GM19467 (cell line): ENCODE measurements around the gene ADAM12.

Experiments
- ATAC-seq: cut with Tn5 transposase; IDR thresholded peaks from one replicate; pipeline ENCODE4 v1.9.1; 2021; ENCODE audit warnings: mild to moderate bottlenecking, moderate library complexity; ENCODE audit not compliant: unreplicated experiment

The ADAM12 gene

DNA sequence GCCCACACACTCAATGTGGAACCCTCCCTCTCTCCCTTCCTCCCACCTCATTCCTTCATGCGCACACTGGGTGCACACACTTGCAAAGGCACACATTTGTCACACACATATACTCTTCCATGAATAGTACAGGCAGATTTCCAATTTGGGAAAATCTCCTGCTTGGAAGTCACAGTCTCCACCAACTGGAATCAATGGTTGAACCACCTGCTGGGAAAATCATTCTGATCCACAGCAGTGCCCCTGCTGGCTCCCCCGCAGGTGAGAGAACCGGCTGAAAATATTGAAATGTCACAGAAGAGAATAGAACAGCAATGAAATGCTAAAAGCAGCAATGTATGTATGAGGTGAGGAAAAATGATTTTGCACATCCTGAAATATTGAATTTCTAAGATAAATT lies 232.7 kb downstream of the ADAM12 start:
- no peak for ATAC-seq

DNA sequence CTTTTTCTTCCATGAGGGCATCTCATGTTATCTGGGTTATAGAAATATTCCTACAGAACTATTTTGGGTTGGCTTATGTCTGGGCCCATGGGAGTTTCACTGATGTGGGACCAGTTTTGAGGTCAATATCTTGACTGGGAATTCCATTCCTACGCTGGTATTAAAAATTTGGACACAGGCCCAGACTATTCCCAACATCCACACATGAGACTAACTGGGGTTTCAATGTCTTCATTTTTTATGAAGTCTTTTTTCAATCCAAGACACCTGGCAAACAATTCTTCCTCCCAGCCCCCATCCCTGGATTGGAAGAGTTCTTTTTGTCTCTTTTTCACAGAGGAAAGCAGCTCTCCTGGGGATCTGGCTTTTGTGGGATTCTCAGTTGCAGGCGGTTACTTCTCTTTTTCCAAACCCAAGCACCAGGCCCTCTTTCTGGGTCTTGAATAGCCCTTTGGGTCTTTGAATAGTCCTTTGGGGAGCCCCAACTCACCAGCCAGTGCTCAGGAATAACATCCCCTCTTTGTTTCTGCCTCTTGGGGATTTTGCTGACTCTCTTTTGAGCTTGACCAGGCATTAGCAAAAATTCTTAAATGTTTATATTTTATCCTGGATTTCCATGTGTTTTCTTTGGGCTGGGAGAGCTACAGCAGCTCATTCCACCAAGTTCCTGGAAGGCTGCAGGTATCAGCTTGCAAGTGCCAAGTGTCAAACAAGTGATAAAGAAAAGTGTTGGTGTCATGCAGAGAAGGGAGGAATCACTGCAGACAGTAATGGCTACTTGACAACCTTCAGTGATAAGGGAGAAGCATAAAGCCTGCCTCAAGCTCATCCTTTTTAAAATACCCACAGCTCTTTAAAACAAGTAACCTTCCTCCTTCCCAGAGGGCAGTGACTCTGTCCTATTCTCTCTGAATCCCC lies 234.3 kb downstream of the ADAM12 start:
- no peak for ATAC-seq

DNA sequence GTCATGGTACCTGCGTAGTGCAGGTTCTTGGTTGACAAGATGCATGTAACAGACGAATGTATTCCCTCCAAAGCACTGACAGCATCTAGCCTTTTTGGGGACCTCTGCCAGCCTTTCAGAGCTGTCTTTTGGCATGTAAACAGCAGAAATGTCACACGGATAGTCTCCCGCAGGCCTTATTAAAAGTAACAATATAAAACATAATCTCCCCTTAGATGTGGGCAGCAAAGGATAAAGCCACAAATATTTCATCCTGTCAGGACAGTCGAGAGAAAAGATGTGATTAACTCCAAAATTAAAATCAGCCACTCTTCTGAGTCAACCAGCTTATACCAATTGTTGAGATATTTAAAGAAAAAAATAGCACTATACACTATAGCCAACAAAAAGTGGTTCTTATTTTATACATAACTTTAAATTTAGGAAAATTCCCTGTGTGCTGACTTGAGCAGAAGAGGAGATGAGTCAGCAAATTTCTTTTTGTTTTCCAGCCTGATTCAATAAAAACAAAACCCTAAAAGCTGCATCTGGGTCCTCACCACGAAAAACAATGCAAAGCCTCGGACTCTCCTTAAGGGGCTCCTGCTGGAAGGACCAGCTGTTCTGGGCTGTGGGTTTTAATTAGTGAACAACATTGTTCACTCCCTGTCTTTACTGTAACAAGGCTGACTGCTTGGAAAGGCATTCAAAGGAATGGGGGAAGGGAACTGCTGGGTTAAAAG lies 240.2 kb downstream of the ADAM12 start:
- no peak for ATAC-seq

DNA sequence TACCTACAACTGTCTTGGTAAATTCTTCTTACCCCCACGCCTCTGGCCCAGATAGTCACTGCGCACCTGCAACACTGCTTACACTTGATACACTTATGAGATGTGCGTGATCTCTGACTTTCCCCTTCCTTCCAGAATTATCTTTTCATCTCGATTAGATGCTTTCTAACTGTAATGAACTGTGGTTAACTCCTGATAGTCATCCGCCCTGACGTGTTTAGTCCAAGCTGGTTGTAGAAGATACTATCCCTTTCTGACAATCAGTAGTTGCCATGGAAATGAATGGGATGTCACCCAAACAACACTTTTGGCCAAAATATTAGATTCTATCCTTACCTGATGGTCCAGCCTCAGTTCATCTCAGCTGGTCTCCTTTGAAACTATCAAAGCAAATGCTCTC lies 241.5 kb downstream of the ADAM12 start:
- ATAC-seq, result no peak

DNA sequence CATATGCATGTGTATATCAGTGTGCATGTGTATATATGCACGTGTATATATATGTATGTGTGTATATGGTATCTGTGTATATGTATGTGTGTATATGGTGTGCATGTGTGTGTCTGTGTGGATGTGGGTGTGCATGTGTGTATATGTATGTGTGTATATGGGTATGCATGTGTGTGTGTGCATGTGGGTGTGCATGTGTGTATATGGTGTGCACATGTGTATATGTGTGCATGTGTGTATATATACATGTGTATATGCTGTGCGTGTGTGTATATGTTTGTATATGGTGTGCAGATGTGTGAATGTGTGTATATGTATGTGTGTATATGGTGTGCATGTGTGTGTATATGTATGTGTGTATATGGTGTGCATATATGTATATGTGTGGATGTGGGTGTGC lies 245.2 kb downstream of the ADAM12 start:
- no peak for ATAC-seq

DNA sequence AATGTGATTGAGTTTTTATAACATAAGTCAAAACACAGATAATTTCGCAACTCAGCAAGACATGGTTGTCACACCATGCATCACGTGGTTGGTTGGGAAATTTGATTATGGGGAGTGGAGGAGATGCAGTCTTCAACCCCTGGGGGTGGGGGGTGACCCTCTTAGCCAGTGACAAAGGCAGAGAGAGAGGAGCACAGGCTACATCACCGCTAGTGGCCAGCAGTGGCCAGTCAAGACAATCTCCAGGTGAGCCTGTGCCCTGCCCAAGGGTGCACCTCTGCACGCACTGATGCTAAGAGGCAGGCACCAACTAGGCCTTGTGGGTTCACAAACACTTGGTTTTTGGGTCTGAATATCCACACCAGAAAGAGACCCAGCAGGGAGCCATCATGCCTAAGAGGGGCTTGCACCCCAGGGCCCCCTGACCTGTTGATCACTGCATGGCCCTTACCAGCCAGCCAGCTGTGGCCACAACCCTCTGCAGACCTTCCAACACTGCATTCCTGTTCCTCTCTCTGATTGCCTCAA lies 247.5 kb downstream of the ADAM12 start:
- no peak for ATAC-seq

DNA sequence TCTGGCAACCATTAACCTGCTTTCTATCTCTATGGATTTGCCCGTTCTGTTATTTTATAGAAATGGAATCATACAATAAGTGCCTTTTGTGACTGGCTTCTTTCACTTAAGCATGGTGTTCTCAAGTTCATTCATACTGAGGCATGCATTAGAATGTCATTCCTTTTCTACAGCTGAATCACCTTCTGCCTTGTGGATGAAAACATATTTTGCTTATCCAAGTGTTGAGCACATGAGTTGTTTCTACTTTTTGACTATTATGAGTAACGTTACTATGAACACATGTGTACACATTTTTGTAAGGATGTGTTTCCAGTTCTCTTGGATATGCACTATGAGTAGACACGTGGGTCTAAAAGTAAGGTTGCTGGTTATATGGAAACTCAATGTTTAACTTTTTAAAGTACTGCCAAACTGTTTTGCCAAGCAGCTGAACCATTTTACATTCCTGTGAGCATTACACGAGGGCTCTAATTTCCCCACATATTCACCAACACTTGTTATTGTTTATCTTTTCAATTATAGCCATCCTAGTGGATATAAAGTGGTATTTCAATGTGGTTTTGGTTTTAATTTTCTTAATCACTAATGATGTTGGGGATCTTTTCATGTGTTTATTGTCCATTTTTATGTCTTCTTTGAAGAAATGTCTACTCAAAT lies 250.6 kb downstream of the ADAM12 start:
- no peak for ATAC-seq

DNA sequence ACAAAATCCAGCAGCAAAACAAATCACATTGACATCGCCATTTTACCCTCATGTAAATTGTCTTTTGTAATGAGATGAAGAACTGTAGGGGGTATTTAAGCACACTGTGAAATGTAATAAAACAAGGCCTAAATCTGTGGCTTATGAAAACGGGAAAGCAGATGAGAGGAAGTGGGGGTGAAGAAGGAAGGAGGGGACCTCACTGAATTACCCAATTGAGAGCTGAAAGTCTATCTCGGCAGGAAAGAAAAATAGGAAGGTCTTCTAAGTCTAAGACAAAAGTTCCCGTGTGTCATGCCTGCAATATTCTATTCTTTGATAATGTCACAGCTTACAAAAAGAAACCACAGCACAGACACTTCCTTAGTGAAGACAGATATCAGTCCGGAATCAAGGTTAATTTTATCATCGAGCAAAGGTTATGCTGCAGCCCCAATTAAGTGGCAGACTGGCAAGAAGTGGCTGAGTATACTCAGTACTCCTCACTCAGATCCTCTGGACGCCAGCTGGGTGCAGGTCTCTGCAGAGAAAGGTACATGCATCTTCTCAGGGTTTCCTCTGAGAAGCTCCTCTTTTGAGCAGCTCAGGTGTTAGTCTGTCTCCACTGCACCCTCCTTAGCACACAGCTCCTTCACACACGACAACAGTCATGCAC lies 252.2 kb downstream of the ADAM12 start:
- no peak for ATAC-seq

DNA sequence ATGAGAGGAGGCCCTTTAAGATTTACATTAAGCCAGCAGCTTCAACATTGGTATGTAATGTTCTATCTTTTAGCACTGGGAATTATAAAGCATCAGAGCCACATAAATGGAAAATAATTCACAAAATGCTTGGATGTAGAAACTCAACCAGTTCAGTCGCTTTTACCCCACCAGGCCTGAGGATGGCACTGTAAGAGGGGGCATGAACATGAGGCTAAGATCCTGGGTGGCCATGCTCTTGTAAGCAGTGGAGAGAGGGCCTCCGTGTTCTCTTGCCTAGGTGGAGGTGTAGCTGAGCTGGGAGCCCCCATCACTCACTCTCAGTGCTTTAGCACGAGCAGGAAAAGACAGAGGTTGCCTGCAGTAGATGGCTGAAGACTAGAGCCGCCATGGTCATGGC lies 253.1 kb downstream of the ADAM12 start:
- ATAC-seq, result no peak

DNA sequence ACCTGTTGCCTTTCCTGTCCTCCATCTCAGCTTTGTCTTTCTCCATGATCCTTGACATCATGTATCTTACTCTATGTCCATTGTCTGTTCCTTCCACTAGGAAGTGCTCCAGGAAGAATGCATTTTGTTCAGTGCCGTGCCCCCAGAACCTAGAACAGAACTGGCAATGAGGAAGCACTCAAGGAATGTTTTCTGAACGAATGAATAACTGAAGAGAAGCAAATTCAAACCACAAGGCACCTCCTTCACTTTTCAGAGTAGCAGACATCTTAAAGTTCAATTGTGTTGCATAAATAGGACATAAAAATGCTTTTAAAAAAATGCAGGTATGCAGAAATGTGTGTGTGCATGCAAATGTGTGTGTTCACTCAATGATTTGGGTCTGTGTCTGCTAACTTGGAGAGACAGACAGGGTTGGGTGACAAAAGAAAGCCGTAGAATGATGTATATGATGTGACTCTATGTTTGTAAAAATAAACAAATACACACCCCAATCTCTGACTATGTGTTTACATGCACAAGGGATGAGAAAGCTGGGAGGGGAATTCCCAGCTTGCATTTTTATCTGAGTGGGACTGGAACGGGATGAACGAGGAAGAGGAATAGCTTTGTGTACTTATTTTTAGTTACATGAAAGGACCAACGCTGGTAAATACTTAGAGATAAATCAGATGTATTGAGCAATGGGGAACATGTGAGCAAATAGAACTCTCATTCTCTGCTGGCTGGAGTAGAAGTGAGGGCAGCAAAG lies 254.2 kb downstream of the ADAM12 start:
- no peak for ATAC-seq

DNA sequence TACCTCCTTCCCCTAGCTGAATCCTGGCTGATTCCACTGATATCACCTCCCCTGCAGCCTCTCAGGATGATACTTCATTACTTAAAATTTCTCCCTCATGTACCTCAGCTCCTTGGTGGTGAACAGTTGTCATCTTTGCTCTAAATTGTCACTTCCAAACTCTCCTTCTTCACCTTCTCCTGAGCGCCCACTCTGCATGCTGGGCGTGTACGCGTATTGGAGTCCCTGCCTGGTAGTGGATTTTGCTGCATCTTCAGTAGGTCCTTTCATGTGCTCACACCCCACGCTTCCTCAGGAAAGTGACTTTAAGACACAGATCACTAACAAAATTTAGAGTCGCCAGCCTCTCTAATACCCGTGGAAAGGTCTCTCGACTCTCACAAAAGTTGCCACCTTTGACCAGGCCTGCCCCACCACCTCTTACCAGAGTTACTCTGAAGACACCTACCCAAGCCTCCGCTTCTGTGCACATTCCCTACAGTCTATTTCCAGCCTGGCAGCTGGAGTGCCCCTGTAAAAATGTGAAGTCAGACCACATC lies 255.1 kb downstream of the ADAM12 start:
- no peak for ATAC-seq

DNA sequence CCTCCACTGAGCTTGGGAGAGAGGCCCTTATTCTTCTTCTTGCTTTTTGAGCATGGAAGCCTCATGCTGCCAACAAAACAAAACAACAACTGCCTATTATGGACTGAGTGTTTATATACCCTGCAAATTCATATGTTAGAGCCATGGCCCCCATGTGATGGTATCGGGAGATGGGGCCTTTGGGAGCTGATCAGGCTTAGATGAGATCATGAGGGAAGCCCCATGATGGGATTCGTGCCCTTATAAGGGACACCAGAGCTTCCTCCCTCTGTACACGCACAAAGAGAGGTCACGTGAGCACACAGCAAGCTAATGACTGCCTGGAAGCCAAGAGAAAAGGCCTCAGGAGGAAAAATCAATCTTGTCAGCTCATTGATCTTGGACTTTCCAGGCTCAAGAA lies 256.9 kb downstream of the ADAM12 start:
- ATAC-seq, result no peak

DNA sequence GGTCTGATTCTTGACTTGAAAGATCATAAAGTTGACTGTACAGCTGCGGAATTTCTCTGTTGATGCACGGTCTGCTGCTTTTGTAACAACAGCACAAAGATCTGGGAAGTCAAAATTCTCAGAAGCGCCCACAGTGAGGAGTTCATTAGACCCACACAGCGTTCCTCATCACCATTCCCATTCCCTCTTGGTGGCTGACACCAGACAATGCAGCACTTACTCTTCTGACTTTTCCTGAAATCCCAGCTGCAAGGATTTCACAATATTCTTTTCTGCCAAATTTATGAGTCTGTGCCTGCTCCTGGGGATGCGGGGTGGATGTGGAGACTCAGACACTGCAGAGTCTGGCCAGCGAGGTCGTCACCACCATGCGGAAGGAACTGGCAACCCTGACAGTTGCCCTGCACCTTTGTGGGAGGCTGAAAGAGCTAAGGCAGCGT lies 258.0 kb downstream of the ADAM12 start:
- ATAC-seq, result no peak

DNA sequence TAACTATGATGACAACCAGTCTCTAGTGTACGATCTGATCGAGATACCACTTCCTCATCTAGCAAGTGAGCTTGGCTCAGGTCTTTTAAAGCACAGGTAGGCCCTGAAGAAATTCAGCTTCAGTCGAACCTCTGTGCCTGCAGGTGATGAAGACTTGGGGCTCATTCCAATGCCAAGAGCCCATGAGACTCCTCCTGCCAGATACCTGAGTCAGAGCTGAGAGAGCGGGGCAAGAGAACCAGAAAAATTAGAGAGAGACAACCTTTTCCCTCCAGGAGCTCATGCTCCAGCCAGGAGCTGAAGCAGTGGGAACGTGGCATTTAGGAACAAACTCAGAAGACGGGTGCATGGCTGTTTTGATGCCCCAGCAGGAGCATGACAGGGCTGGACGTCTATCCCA lies 259.3 kb downstream of the ADAM12 start:
- ATAC-seq, result no peak

DNA sequence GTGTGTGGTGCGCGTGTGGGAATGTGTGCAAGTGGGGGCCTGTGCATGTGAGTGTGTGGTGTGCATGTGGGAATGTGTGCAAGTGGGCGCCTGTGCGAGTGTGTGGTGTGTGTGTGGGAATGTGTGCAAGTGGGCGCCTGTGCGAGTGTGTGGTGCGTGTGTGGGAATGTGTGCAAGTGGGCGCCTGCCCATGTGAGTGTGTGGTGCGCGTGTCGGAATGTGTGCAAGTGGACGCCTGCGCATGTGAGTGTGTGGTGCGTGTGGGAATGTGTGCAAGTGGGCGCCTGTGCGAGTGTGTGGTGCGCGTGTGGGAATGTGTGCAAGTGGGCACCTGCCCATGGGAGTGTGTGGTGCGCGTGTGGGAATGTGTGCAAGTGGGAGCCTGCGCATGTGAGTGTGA lies 259.7 kb downstream of the ADAM12 start:
- no peak for ATAC-seq

DNA sequence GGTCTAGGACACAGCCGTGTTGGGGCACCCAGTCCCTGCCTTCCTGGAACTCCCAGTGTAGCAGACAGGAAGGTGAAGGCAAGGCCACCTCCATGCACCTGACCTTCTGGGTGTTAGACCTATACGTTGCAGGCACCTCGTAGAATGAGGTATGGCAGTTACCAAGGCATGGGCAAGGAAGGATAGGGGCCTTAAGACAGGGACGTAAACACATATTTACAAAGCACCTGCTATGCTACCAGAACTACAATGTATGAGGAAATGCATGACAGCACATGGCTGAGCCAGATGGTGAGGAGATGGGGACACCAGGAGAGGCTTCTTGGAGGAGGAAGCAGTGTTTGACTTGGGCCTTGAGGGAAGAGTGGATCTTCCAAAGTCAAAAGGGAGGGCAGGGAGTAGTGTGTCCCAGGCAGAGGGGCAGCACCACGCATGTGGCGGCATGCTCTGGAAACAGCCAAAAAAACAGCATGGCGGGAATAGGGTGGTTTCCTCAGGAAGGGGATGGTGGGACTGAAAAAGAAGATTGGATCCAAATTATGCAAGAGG lies 260.7 kb downstream of the ADAM12 start:
- no peak for ATAC-seq

DNA sequence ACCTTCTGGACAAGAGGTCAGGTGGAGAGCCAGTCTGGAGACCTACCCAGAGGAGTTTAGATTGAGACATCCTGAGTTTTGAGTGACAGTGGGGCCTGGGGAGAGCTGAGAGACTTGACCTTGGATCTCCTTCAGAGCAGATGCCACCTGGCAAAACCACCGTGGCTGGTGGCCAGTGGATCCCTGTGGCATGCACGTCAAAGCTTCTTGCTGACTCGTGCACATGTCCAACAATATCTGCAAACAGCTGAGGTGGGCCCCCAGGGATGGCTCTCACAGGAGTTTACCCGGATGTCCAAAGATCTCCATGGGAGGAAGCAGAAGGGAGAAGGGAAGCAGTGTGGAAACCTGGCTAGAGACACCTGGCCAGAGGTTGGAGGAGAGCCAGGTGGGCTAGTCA lies 261.4 kb downstream of the ADAM12 start:
- ATAC-seq, result no peak

DNA sequence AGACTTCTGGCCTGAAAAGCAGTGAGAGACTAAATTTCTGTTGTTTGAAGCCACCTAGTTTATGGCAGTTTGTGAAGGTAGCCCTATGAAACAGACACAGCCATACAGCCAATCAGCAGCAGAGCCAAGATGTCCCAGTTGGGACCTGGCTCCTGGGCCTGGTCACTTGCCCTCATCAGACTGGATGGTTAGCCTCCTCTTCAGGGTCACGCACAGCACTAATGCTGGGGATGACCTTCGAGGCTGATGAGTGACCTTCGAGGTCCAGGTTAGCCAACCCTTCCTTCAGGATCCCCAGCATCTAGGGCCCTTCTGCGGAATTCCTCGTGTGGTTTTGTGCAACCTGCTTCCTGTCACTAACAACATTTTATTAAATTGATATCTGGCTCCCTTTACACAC lies 262.3 kb downstream of the ADAM12 start:
- ATAC-seq, result no peak

DNA sequence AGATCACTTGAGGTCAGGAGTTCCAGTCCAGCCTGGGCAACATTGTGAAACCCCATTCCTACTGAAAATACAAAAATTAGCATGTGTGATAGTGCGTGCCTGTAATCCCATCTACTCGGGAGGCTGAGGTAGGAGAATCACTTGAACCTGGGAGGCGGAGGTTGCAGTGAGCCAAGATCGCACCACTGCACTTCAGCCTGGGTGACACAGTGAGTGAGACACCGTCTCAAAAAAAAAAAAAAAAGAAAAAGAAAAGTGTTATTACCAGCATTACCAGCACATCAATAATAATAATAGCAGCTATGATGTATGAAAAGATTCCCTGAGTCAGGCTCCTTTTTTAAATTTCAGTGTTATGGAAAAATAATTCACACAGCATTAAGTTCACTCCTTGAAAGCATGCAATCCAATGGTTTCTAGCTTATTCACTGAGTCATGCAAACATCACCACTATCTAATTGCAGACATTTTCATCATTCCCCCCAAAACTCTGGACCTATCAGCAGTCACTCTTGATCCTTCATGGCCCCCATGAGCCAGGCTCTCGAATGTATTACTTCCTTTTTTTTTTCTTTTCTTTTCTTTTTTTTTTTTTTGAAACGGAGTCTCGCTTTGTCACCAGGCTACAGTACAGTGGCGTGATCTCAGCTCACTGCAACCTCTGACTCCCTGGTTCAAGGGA lies 263.5 kb downstream of the ADAM12 start:
- ATAC-seq, result no peak
